Prostate gland (tissue), 2 donors: ENCODE data around the gene CECR2. TPM values are rescaled to one million over a fixed set of nuclear protein-coding genes. Genes with fewer than 3 reads are reported as not detected.

Experiments
- DNase-seq: peaks from one replicate; pipeline ENCODE4 v3.0.0-alpha.2; 2019; ENCODE audit warnings: low spot score
- H3K27ac ChIP-seq, 2 donors: fragments of 200-600 bp; sonication (generic); 2 replicates each; pipeline ENCODE4 v1.5.1; 2017 to 2019
- H3K27me3 ChIP-seq: fragments of 200-600 bp; sonication (generic); replicated peaks from 2 replicates; pipeline ENCODE4 v1.5.1; 2019; ENCODE audit not compliant: insufficient read depth
- H3K36me3 ChIP-seq, 2 donors: fragments of 200-600 bp; sonication (generic); 1 replicate in 1 of 2; 2 replicates in 1 of 2; pipeline versions ENCODE4 v1.5.1 to v1.8.1; 2017 to 2019
- H3K4me1 ChIP-seq: fragments of 200-600 bp; sonication (generic); replicated peaks from 2 replicates; pipeline ENCODE4 v1.5.1; 2019
- H3K4me3 ChIP-seq, 2 donors: fragments of 200-600 bp; sonication (generic); 2 replicates each; pipeline ENCODE4 v1.5.1; 2017 to 2019
- H3K9me3 ChIP-seq: fragments of 200-600 bp; sonication (generic); 2 replicates; pipeline ENCODE4 v1.5.1; 2017
- POLR2A ChIP-seq: fragments of 450-650 bp; IDR thresholded peaks from one replicate; pipeline ENCODE4 v1.6.1; 2016; ENCODE audit warnings: antibody characterized with exemption, mild to moderate bottlenecking
- POLR2AphosphoS5 ChIP-seq: sonication (generic); formaldehyde crosslinking; IDR thresholded peaks from one replicate; pipeline ENCODE4 v1.6.1; 2017; ENCODE audit warnings: antibody characterized with exemption
- WGBS: methylation state at CpG from one replicate; pipeline ENCODE4 v1.1.5; 2018; 5-methylcytosine and 5-hydroxymethylcytosine counted together
- intact Hi-C: fragments of 100-400 bp; cut with DNase I; formaldehyde crosslinking; loops from one replicate; pipeline ENCODE4 v1.14.2; 2022
- total RNA-seq, 2 donors: library from RNA; depleted of rRNA; stranded (reverse); fragments of >200 nt; gene quantifications; one replicate each; pipeline ENCODE4 v1.1.0, GENCODE V29; 2016
- TF ChIP-seq, protein P1 (sequence below), 4 experiments: fragments of 200-600 bp in 2 of 4; fragments of 450-650 bp in 2 of 4; sonication (generic) in 2 of 4; IDR thresholded peaks; 1 replicate in 3 of 4; 2 replicates in 1 of 4; pipeline ENCODE4 v1.5.1; 2016 to 2019; ENCODE audit warnings: antibody characterized with exemption in 4 of 4, mild to moderate bottlenecking in 2 of 4, moderate library complexity in 2 of 4

CECR2 gene
- total RNA-seq, 2 donors from 2014 or later = 3.1 to 10.1 TPM

DNA sequence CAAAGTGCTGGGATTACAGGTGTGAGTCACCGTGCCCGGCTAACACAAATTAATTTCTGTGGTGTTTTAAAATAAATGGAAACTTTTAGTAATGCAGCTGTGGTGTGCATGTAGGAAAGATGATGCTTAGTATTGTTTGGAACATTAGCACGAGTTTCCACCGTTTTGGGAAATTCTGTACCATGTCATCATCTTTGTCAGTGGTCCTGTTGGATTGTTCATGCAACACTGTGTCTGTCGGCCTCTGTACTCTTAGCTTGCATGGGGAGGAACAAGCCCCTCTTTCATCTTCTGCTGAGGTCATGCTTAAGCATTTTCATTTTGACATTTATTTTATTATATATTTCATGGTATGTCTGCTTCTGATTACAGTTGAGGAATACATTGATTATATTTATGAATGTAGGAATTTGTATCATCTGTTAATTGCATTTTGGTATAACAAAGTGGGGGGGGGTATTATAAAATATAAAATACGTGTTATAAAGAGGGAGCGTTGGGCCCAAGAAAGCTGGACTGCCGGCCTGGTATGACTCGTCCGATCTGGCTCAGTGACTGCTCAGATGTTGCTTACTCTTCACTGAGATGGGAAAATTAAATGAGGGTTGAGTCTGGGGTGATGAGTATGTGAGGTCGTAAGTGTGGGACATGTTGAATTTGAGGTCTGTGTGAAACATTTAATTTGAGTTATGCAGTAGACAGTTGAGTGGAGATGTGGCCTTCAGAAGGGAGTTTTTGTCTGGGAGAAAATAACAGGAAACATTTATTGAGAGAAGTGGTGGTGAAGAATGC is 28.7 kb downstream of the CECR2 start:
- TF ChIP-seq POLR2A (no peak), POLR2AphosphoS5 (no peak)
- TF ChIP-seq, protein P1, sequence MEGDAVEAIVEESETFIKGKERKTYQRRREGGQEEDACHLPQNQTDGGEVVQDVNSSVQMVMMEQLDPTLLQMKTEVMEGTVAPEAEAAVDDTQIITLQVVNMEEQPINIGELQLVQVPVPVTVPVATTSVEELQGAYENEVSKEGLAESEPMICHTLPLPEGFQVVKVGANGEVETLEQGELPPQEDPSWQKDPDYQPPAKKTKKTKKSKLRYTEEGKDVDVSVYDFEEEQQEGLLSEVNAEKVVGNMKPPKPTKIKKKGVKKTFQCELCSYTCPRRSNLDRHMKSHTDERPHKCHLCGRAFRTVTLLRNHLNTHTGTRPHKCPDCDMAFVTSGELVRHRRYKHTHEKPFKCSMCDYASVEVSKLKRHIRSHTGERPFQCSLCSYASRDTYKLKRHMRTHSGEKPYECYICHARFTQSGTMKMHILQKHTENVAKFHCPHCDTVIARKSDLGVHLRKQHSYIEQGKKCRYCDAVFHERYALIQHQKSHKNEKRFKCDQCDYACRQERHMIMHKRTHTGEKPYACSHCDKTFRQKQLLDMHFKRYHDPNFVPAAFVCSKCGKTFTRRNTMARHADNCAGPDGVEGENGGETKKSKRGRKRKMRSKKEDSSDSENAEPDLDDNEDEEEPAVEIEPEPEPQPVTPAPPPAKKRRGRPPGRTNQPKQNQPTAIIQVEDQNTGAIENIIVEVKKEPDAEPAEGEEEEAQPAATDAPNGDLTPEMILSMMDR (IDR thresholded peaks at IDR 0.05) = no peak
- WGBS = 81% methylated on average over 11 of the region's 11 CpGs
- no peak for DNase-seq
- Histone ChIP-seq H3K4me3 (no peak overlapping the region), H3K27me3 (no peaks in the 10 kb centered on the region), H3K27ac (no peak overlapping the region), H3K9me3 (no peaks in the 10 kb centered on the region), H3K36me3 (no peaks in the 10 kb centered on the region), H3K4me1 (no peaks in the 10 kb centered on the region)
- intact Hi-C loops = no loop called here

DNA sequence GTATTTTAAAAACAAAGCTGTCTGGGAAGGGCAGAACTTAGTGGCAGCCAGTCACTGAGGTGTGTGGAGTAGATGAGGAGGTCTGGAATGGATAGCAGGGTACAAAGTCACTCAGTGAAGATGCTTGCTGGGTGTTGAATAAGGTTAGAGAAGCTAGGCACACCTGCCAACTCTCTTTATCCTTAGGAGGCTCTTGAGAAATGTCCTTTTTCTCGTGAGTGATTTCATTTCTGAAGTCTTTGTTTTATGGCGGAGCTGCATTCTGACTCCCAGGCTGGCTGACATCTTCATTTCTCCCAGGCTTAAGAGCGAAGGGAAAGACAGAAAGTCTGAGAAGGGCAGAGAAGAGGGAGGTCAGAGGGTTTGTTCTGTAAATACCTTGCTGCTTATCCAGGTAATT is 31.0 kb downstream of the CECR2 start:
- H3K27ac ChIP-seq = no peak overlapping the region
- DNase-seq = no peak
- H3K36me3 ChIP-seq = no peaks in the 10 kb centered on the region
- H3K27me3 ChIP-seq = no peaks in the 10 kb centered on the region
- no peak for TF ChIP-seq POLR2A
- no peak for TF ChIP-seq POLR2AphosphoS5
- TF ChIP-seq, protein P1 (IDR thresholded peaks at IDR 0.05) = no peak
- WGBS = 49% methylated on average over 3 of the region's 3 CpGs
- intact Hi-C loops = no loop called here
- no peak overlapping the region for H3K4me3 ChIP-seq
- H3K4me1 ChIP-seq = no peaks in the 10 kb centered on the region
- H3K9me3 ChIP-seq = no peaks in the 10 kb centered on the region

DNA sequence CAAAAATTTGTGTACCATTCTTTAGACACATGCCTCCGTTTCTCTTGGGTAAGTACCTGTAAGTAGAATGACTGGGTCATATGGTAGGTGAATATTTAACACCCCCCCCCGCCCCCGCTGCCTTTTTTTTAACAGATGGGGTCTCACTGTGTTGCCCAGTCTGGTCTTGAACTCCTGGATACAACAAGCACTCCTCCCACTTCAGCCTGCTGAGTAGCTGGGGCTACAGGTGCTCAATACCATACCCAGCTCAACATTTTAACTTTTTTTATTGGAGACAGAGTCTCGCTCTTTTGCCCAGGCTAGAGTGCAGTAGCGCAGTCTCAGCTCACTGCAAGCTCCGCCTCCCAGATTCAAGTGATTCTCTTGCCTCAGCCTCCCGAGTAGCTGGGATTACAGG is 32.5 kb downstream of the CECR2 start:
- no peak for TF ChIP-seq POLR2AphosphoS5
- TF ChIP-seq, protein P1 (IDR thresholded peaks at IDR 0.05) = no peak
- no peak for TF ChIP-seq POLR2A
- no peaks in the 10 kb centered on the region for H3K9me3 ChIP-seq
- no peaks in the 10 kb centered on the region for H3K27me3 ChIP-seq
- WGBS = 97% methylated on average over 7 of the region's 7 CpGs
- DNase-seq = no peak
- H3K27ac ChIP-seq = no peak overlapping the region
- intact Hi-C loops = no loop called here
- H3K4me3 ChIP-seq = no peak overlapping the region
- H3K36me3 ChIP-seq = no peaks in the 10 kb centered on the region
- no peaks in the 10 kb centered on the region for H3K4me1 ChIP-seq

DNA sequence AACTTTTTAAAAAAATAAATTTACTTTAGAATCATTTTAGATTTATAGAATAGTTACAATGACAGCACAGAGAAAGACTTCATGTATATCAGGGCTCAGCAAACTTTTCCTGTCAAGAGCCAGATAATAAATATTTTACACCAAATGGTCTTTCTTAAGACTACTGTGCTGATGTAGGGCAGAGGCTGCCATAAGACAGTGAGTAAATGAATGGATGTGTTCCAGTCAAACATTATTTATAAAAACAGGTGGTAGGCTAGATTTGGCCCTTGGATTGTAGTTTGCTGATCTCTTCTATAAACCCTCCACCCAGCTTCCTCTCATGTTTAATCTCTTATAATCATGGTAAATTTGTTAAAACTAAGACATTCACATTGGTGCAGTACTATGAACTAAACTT is 33.0 kb downstream of the CECR2 start:
- no peak for DNase-seq
- Histone ChIP-seq H3K27me3 (no peaks in the 10 kb centered on the region), H3K4me3 (no peak overlapping the region), H3K9me3 (no peaks in the 10 kb centered on the region), H3K27ac (no peak overlapping the region), H3K36me3 (no peaks in the 10 kb centered on the region), H3K4me1 (no peaks in the 10 kb centered on the region)
- TF ChIP-seq POLR2A = no peak
- TF ChIP-seq POLR2AphosphoS5 = no peak
- TF ChIP-seq, protein P1 (IDR thresholded peaks at IDR 0.05) = no peak
- intact Hi-C loops = no loop called here

DNA sequence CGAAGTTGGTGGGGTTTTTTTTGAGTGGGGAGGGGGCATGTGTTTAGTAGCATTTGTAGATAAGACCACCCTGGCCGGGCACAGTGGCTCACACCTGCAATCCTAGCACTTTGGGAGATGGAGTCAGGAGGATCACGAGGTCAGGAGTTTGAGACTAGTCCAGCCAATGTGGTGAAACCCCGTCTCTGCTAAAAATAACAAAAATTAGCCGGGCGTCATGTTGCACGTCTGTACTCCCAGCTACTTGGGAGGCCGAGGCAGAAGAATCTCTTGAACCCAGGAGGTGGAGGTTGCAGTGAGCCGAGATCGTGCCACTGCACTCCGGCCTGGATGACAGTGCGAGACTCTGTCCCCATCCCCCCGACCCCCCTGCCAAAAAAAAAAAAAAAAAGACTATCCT is 34.6 kb downstream of the CECR2 start:
- TF ChIP-seq, protein P1 (IDR thresholded peaks at IDR 0.05) = no peak
- TF ChIP-seq POLR2A = no peak
- no peak for TF ChIP-seq POLR2AphosphoS5
- no peaks in the 10 kb centered on the region for H3K27me3 ChIP-seq
- no peak overlapping the region for H3K4me3 ChIP-seq
- no peaks in the 10 kb centered on the region for H3K9me3 ChIP-seq
- no peaks in the 10 kb centered on the region for H3K36me3 ChIP-seq
- intact Hi-C loops = no loop called here
- H3K27ac ChIP-seq = no peak overlapping the region
- 70% methylated on average over 13 of the region's 13 CpGs for WGBS
- H3K4me1 ChIP-seq = no peaks in the 10 kb centered on the region
- DNase-seq = no peak
